GM12878 (cell line): ENCODE results near the gene PLAC8. TPM values are rescaled to one million over a fixed set of nuclear protein-coding genes. Genes with fewer than 3 reads are reported as not detected.

Experiments
- ATAC-seq: fragments of 200-7000 bp; cut with Tn5 transposase; 3 replicates; pipeline ENCODE4 v1.9.1; 2020; ENCODE audit warnings: mild to moderate bottlenecking, moderate library complexity
- BruUV-seq: library from RNA; stranded (reverse); fragments of 400-500 nt; replicated peaks from 2 replicates; lab custom pipeline; 2021; lab: Mats Ljungman, UMichigan
- CTCF ChIA-PET: fragments of 300-600 bp; sonication (Branson Sonifier 250); formaldehyde crosslinking; extraction: SDS; loops from one replicate; lab custom pipeline; 2021; ENCODE audit warnings: inconsistent platforms; lab: Yijun Ruan, JAX
- POLR2A ChIA-PET: fragments of 350-600 bp; formaldehyde crosslinking; extraction: SDS; loops from one replicate; lab custom pipeline; 2021; ENCODE audit warnings: inconsistent platforms; lab: Charles Lee
- RAD21 ChIA-PET: fragments of 300-600 bp; sonication (Branson Sonifier 250); formaldehyde crosslinking; loops from one replicate; lab custom pipeline; 2023; ENCODE audit warnings: antibody characterized with exemption; ENCODE audit not compliant: unreplicated experiment; lab: Charles Lee
- SMC1A ChIA-PET: fragments of 300-600 bp; sonication (Branson Sonifier 250); formaldehyde crosslinking; loops from one replicate; lab custom pipeline; 2023; ENCODE audit not compliant: unreplicated experiment, uncharacterized antibody; lab: Charles Lee
- DNase-seq: peaks from one replicate; pipeline ENCODE4 v3.0.0-alpha.2; 2011; ENCODE audit warnings: low read depth, low spot score
- FAIRE-seq: peaks from 3 replicates; lab custom pipeline; 2011; peaks lifted over from hg19 to GRCh38; lab: Jason Lieb, UNC
- H2AFZ ChIP-seq: 2 replicates; pipeline ENCODE4 v1.6.0; 2011; ENCODE audit warnings: low read depth, low read length, control low read depth; ENCODE audit not compliant: control insufficient read depth
- H3K27ac ChIP-seq: 2 replicates; pipeline ENCODE4 v1.5.1; 2011; ENCODE audit warnings: control low read depth; ENCODE audit not compliant: control insufficient read depth, insufficient read depth
- H3K27me3 ChIP-seq, 2 experiments: replicated peaks in 1 of 2; 2 replicates each; pipeline versions ENCODE4 v1.6.0 to v1.6.1; 2011; ENCODE audit warnings: low read length in 1 of 2; ENCODE audit not compliant: control insufficient read depth in 2 of 2, insufficient read depth in 2 of 2
- H3K36me3 ChIP-seq, 2 experiments: 2 replicates each; pipeline ENCODE4 v1.5.1; 2011; ENCODE audit warnings: low read length in 1 of 2; ENCODE audit not compliant: control insufficient read depth in 2 of 2, insufficient read depth in 2 of 2
- H3K4me1 ChIP-seq: 2 replicates; pipeline ENCODE4 v1.6.1; 2011; ENCODE audit warnings: mild to moderate bottlenecking, low read length, moderate library complexity, mixed read lengths; ENCODE audit not compliant: control insufficient read depth, insufficient read depth
- H3K4me2 ChIP-seq: 2 replicates; pipeline ENCODE4 v1.6.0; 2011; ENCODE audit warnings: control low read depth; ENCODE audit not compliant: control insufficient read depth, insufficient read depth
- H3K4me3 ChIP-seq: fragments of 200-600 bp; sonication (generic); 2 replicates; pipeline ENCODE4 v1.5.1; 2016
- H3K79me2 ChIP-seq: 2 replicates; pipeline ENCODE4 v1.6.0; 2011; ENCODE audit warnings: low read length; ENCODE audit not compliant: control insufficient read depth, insufficient read depth
- H3K9ac ChIP-seq: 2 replicates; pipeline ENCODE4 v1.8.0; 2011; ENCODE audit warnings: low read length, control low read depth, mixed read lengths; ENCODE audit not compliant: control insufficient read depth, insufficient read depth
- H3K9me3 ChIP-seq: replicated peaks from 3 replicates; pipeline ENCODE4 v1.5.1; 2011; ENCODE audit warnings: mild to moderate bottlenecking, low read length; ENCODE audit not compliant: control insufficient read depth, insufficient read depth
- H4K20me1 ChIP-seq: 2 replicates; pipeline ENCODE4 v1.6.0; 2011; ENCODE audit not compliant: control insufficient read depth, insufficient read depth
- ATF7 ChIP-seq: fragments of 450-650 bp; IDR thresholded peaks from 2 replicates; pipeline ENCODE4 v1.6.1; 2016; ENCODE audit warnings: low read depth, mild to moderate bottlenecking
- CTCF ChIP-seq, 3 experiments: IDR thresholded peaks in 2 of 3; conservative IDR thresholded peaks in 1 of 3; 2 replicates each; pipeline ENCODE4 v1.5.1; 2011; ENCODE audit warnings: low read depth in 3 of 3, low read length in 3 of 3, mild to moderate bottlenecking in 3 of 3, control low read depth in 2 of 3, moderate library complexity in 2 of 3, inconsistent platforms in 1 of 3, mixed read lengths in 1 of 3; ENCODE audit not compliant: control insufficient read depth in 2 of 3, insufficient read depth in 1 of 3; ENCODE audit errors: extremely low read depth in 1 of 3
- EGR1 ChIP-seq, 2 experiments: IDR thresholded peaks; 1 replicate in 1 of 2; 2 replicates in 1 of 2; pipeline ENCODE4 v1.6.1; 2011 to 2012; ENCODE audit warnings: low read depth in 2 of 2, low read length in 2 of 2, borderline replicate concordance in 1 of 2, mild to moderate bottlenecking in 1 of 2, moderate library complexity in 1 of 2
- JUNB ChIP-seq: IDR thresholded peaks from 2 replicates; pipeline ENCODE4 v1.6.1; 2016; ENCODE audit warnings: antibody characterized with exemption, mild to moderate bottlenecking
- NFIC ChIP-seq: IDR thresholded peaks from 2 replicates; pipeline ENCODE4 v1.6.1; 2012; ENCODE audit warnings: low read depth, mild to moderate bottlenecking, inconsistent platforms, low read length, moderate library complexity
- POLR2AphosphoS5 ChIP-seq: IDR thresholded peaks from 2 replicates; pipeline ENCODE4 v1.6.1; 2011; ENCODE audit warnings: mild to moderate bottlenecking, low read length, inconsistent platforms
- RCOR1 ChIP-seq: conservative IDR thresholded peaks from 2 replicates; pipeline ENCODE4 v1.6.1; 2012; ENCODE audit warnings: low read depth, low read length, improper control_type of control experiment
- RUNX3 ChIP-seq: IDR thresholded peaks from 2 replicates; pipeline ENCODE4 v1.6.1; 2012; ENCODE audit warnings: low read length, inconsistent platforms
- SKIL ChIP-seq: fragments of 450-650 bp; IDR thresholded peaks from 2 replicates; pipeline ENCODE4 v1.6.1; 2017; ENCODE audit warnings: mild to moderate bottlenecking, low read depth, inconsistent platforms; ENCODE audit not compliant: poor library complexity, severe bottlenecking
- SPI1 ChIP-seq: IDR thresholded peaks from 2 replicates; pipeline ENCODE4 v1.6.1; 2011; ENCODE audit warnings: low read depth, mild to moderate bottlenecking, low read length, moderate library complexity, borderline replicate concordance; ENCODE audit not compliant: insufficient read depth
- SREBF1 ChIP-seq: IDR thresholded peaks from 2 replicates; pipeline ENCODE4 v1.6.1; 2012; ENCODE audit warnings: mild to moderate bottlenecking, low read length
- WRNIP1 ChIP-seq: IDR thresholded peaks from 2 replicates; pipeline ENCODE4 v1.6.1; 2011; ENCODE audit warnings: low read depth, low read length, improper control_type of control experiment, borderline replicate concordance
- ZNF384 ChIP-seq: IDR thresholded peaks from 2 replicates; pipeline ENCODE4 v1.6.1; 2012; ENCODE audit warnings: low read depth, mild to moderate bottlenecking, low read length, improper control_type of control experiment, borderline replicate concordance
- WGBS: methylation state at CpG from one replicate; pipeline ENCODE4 v1.1.6; 2016; ENCODE audit warnings: low lambda C conversion rate; ENCODE audit not compliant: insufficient replicate concordance, insufficient coverage; ENCODE audit errors: missing lambda C conversion rate; 5-methylcytosine and 5-hydroxymethylcytosine counted together
- in situ Hi-C: fragments of 300-500 bp; cut with MboI; formaldehyde crosslinking; loops from 9 replicates; pipeline ENCODE4 v1.14.3; 2018; ENCODE audit warnings: mixed read lengths
- intact Hi-C: fragments of 100-400 bp; cut with micrococcal nuclease; formaldehyde crosslinking; loops from one replicate; pipeline ENCODE4 v1.14.2; 2022; ENCODE audit not compliant: unreplicated experiment
- polyA plus RNA-seq, 11 experiments: library from polyadenylated mRNA; depleted of rRNA in 4 of 11; unstranded in 6 of 11; stranded (reverse) in 5 of 11; fragments of >200 nt; fragmentation: Nextera tagmentation in 4 of 11; fragmentation: Illumina TruSeq in 1 of 11; extraction: Ambion mirVana in 4 of 11; extraction: Trizol in 1 of 11; gene quantifications; 1 replicate in 1 of 11; 2 replicates in 10 of 11; pipeline versions ENCODE4 v1.2.1 to v1.2.3, GENCODE V29; 2011 to 2016; ENCODE audit warnings: inconsistent platforms in 2 of 11, missing spikeins in 2 of 11, low read depth in 1 of 11
- total RNA-seq, 4 experiments: library from RNA; depleted of rRNA in 3 of 4; stranded (reverse); fragments of >200 nt in 3 of 4; fragmentation: Illumina TruSeq in 1 of 4; extraction: Trizol in 1 of 4; gene quantifications; 2 replicates each; pipeline versions ENCODE4 v1.2.1 to v1.2.3, GENCODE V29; 2013 to 2021
- TF ChIP-seq, protein P1 (sequence below): fragments of 450-650 bp; IDR thresholded peaks from 2 replicates; pipeline ENCODE4 v1.6.1; 2017; ENCODE audit warnings: mild to moderate bottlenecking, moderate library complexity

Gene PLAC8
- total and polyA plus RNA-seq, 10 of the 15 experiments (the other 5 are each of a cell fraction or from before 2014, with no cell fraction given), result 214 to 841 (median 348) TPM

DNA sequence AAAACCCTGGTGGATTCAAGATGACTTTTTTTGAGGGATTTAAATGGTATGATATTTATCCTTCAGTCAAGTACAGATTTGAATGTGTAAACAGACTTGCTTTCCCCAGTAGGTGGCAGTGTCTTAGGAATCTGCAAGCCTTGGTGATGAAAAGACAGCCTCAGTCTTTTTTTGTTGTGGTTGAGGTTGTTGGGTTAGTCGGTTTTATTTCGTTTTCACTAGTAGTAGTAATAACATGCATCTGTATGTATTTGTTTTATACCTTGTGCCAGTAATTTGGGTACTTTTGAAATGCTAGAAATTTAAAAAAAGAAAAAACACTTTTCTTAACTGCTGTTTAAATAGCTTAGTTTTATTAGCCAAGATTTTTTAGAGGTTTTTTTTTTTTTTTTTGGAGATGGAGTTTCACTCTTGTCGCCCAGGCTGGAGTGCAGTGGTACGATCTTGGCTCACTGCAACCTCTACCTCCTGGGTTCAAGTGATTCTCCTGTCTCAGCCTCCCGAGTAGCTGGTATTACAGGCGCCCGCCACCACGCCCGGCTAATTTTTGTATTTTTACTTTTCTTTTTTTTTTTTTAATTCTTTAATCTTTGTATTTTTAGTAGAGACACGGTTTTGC, 40.3 kb downstream of the PLAC8 start:
- in situ Hi-C loops, result loop anchor here (10.0 to 25.0 kb wide), 2 partner anchors 181 to 563 kb away; no protein-coding TSS in a partner anchor
- H3K4me3 ChIP-seq, result no peak overlapping the region
- RAD21 ChIA-PET, result interaction anchor here (0.6 to 7.2 kb wide), 23 partner anchors 18 to 344 kb away, joined by 3 to 70 read pairs (median 5); partner anchors contain the start of genes COQ2 and PLAC8
- no peaks in the 10 kb centered on the region for H3K9me3 ChIP-seq
- no TSS peak for BruUV-seq
- H3K79me2 ChIP-seq, result no peaks in the 10 kb centered on the region
- DNase-seq (peak; percentile 79), ATAC-seq (peak; percentile 95), FAIRE-seq (peak; percentile 89)
- POLR2A ChIA-PET, result interaction anchor here (0.5 to 1.8 kb wide), 11 partner anchors 9 to 254 kb away, joined by 3 to 9 read pairs (median 4); no protein-coding TSS in a partner anchor
- no peaks in the 10 kb centered on the region for H4K20me1 ChIP-seq
- 35% methylated on average over 6 of the region's 10 CpGs for WGBS
- no peak overlapping the region for H3K4me2 ChIP-seq
- intact Hi-C loops, result loop anchor here (1.0 to 2.0 kb wide), 5 partner anchors 36 to 208 kb away; no protein-coding TSS in a partner anchor
- CTCF ChIA-PET, result interaction anchor here (0.6 to 10.3 kb wide), 38 partner anchors 8 to 379 kb away, joined by 3 to 147 read pairs (median 4); partner anchors contain the start of genes COPS4 and COQ2
- peak overlapping the region; percentile 7; the same call in 1 of the 2 replicates for H3K27ac ChIP-seq
- peaks cover 8% of the 10 kb centered on the region for H3K4me1 ChIP-seq
- no peaks in the 10 kb centered on the region for H3K27me3 ChIP-seq
- H2AFZ ChIP-seq, result no peak overlapping the region
- H3K9ac ChIP-seq, result no peak overlapping the region
- SMC1A ChIA-PET, result interaction anchor here (0.7 to 5.5 kb wide), 28 partner anchors 16 to 210 kb away, joined by 3 to 56 read pairs (median 8); partner anchors contain the start of genes COQ2 and PLAC8
- peaks cover 4 to 11% of the 10 kb centered on the region in 2 experiments; a peak in 3 of 4 replicates for H3K36me3 ChIP-seq
- no peak for TF ChIP-seq SREBF1
- TF ChIP-seq, protein P1, sequence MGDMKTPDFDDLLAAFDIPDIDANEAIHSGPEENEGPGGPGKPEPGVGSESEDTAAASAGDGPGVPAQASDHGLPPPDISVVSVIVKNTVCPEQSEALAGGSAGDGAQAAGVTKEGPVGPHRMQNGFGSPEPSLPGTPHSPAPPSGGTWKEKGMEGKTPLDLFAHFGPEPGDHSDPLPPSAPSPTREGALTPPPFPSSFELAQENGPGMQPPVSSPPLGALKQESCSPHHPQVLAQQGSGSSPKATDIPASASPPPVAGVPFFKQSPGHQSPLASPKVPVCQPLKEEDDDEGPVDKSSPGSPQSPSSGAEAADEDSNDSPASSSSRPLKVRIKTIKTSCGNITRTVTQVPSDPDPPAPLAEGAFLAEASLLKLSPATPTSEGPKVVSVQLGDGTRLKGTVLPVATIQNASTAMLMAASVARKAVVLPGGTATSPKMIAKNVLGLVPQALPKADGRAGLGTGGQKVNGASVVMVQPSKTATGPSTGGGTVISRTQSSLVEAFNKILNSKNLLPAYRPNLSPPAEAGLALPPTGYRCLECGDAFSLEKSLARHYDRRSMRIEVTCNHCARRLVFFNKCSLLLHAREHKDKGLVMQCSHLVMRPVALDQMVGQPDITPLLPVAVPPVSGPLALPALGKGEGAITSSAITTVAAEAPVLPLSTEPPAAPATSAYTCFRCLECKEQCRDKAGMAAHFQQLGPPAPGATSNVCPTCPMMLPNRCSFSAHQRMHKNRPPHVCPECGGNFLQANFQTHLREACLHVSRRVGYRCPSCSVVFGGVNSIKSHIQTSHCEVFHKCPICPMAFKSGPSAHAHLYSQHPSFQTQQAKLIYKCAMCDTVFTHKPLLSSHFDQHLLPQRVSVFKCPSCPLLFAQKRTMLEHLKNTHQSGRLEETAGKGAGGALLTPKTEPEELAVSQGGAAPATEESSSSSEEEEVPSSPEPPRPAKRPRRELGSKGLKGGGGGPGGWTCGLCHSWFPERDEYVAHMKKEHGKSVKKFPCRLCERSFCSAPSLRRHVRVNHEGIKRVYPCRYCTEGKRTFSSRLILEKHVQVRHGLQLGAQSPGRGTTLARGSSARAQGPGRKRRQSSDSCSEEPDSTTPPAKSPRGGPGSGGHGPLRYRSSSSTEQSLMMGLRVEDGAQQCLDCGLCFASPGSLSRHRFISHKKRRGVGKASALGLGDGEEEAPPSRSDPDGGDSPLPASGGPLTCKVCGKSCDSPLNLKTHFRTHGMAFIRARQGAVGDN, result no peak
- peak; percentile 63 for TF ChIP-seq JUNB
- no peak for TF ChIP-seq POLR2AphosphoS5
- peak; percentile 74 to 78 (median 77) for TF ChIP-seq CTCF (IDR thresholded peaks at IDR 0.05 in 2 of 3, conservative IDR thresholded peaks at IDR 0.05 in 1 of 3; ENCODE audit: control insufficient read depth in 2 of 3, extremely low read depth in 1 of 3, insufficient read depth in 1 of 3, low read depth in 3 of 3, low read length in 3 of 3)
- TF ChIP-seq RCOR1, result no peak
- TF ChIP-seq NFIC, result 0 out of 2 replicates have a peak, but pooled peaks have one; percentile 18
- TF ChIP-seq EGR1 (IDR thresholded peaks at IDR 0.05; ENCODE audit: borderline replicate concordance in 1 of 2, low read depth in 2 of 2, low read length in 2 of 2), result no peak
- TF ChIP-seq RUNX3, result peak; percentile 95
- TF ChIP-seq SKIL, result peak; percentile 51
- no peak for TF ChIP-seq WRNIP1
- peak; percentile 42 for TF ChIP-seq ATF7
- peak; percentile 32; the same call in 1 of the 2 replicates for TF ChIP-seq ZNF384
- no peak for TF ChIP-seq SPI1
